Measurements from ENCODE around the gene GALNT12. TPM values are rescaled to one million over a fixed set of nuclear protein-coding genes. Genes with fewer than 3 reads are reported as not detected.

GALNT12 gene
- total RNA-seq, 1 experiment from 2014 or later = 31.2 TPM

GRCh38 chr9:98794802-98795201, 12.7 kb upstream of the GALNT12 start:
- H3K4me2 ChIP-seq (ENCODE audit: low read length) = peak overlapping the region; percentile 95
- H3K9me3 ChIP-seq (ENCODE audit: control insufficient read depth in 1 of 2, insufficient read depth in 1 of 2, low read depth in 1 of 2, low read length in 2 of 2) = peaks cover 0 to 8% of the 10 kb centered on the region in 2 experiments; a peak in 1 of 4 replicates
- ATAC-seq (no peak), DNase-seq (ENCODE audit: low read depth, low spot score) (no peak)
- peak overlapping the region; percentile 80 for H3K9ac ChIP-seq (ENCODE audit: low read length)
- ChIA-PET RAD21 (ENCODE audit: low non-redundant PET in 1 of 2, low total read pairs in 2 of 2, uncharacterized antibody in 2 of 2, unreplicated experiment in 2 of 2) (no interaction called here), POLR2A (no interaction called here), CTCF (interaction anchor here (1.4 kb wide), 1 partner anchor 20 kb away, joined by 7 read pairs; no protein-coding TSS in a partner anchor)
- BruUV-seq (replicated peaks) = no TSS peak
- H3K27me3 ChIP-seq (ENCODE audit: insufficient read depth, low read length) = no peaks in the 10 kb centered on the region
- H3K27ac ChIP-seq (ENCODE audit: low read depth, low read length) = no peak overlapping the region
- intact Hi-C loops (cut with micrococcal nuclease) = loop anchor here (5.0 kb wide), 1 partner anchor 478 kb away; no protein-coding TSS in a partner anchor
- H3K36me3 ChIP-seq (ENCODE audit: control insufficient read depth in 1 of 2, insufficient read depth in 2 of 2, low read length in 2 of 2) = peaks cover 3 to 10% of the 10 kb centered on the region in 2 experiments; a peak in 2 of 4 replicates
- H3K9me2 ChIP-seq (ENCODE audit: insufficient read depth) = no peaks in the 10 kb centered on the region
- H3K79me2 ChIP-seq (ENCODE audit: insufficient read depth, low read length) = peaks cover 58% of the 10 kb centered on the region
- H3K4me1 ChIP-seq (ENCODE audit: control insufficient read depth in 1 of 2, insufficient read depth in 2 of 2, low read length in 2 of 2) = peaks cover 15 to 49% of the 10 kb centered on the region in 2 experiments
- H4K20me1 ChIP-seq (ENCODE audit: insufficient read depth) = peaks cover 7% of the 10 kb centered on the region; the same call in 1 of the 2 replicates
- no peak for TF ChIP-seq JUND (IDR thresholded peaks at IDR 0.05)
- no peak for TF ChIP-seq ELF1 (IDR thresholded peaks at IDR 0.05; ENCODE audit: borderline replicate concordance, low read depth)
- TF ChIP-seq EZH2phosphoT487 (IDR thresholded peaks at IDR 0.05; ENCODE audit: borderline replicate concordance) = no peak
- TF ChIP-seq POLR2A (IDR thresholded peaks at IDR 0.05; ENCODE audit: borderline replicate concordance, extremely low read depth, insufficient read depth, insufficient read length) = no peak
- TF ChIP-seq TCF7L2 (IDR thresholded peaks at IDR 0.05; ENCODE audit: borderline replicate concordance, extremely low read depth, insufficient read depth, insufficient read length) = no peak
- no peak for TF ChIP-seq FOSL1 (IDR thresholded peaks at IDR 0.05; ENCODE audit: low read depth)
- TF ChIP-seq CBX3 (IDR thresholded peaks at IDR 0.05; ENCODE audit: low read depth) = no peak
- TF ChIP-seq EGR1 (IDR thresholded peaks at IDR 0.05; ENCODE audit: low read depth) = no peak
- no peak for TF ChIP-seq REST (IDR thresholded peaks at IDR 0.05; ENCODE audit: low read depth)
- TF ChIP-seq EZH2 (IDR thresholded peaks at IDR 0.05) = no peak
- no peak for TF ChIP-seq ZNF274 (IDR thresholded peaks at IDR 0.05; ENCODE audit: low read depth, low read length)
- TF ChIP-seq SRF (IDR thresholded peaks at IDR 0.05; ENCODE audit: low read depth) = no peak
- TF ChIP-seq, protein P1, sequence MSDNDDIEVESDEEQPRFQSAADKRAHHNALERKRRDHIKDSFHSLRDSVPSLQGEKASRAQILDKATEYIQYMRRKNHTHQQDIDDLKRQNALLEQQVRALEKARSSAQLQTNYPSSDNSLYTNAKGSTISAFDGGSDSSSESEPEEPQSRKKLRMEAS (IDR thresholded peaks at IDR 0.05) = no peak
- no peak for TF ChIP-seq ZBTB33 (IDR thresholded peaks at IDR 0.05; ENCODE audit: extremely low read depth, insufficient replicate concordance, low read length)
- no peak for TF ChIP-seq SIN3A (IDR thresholded peaks at IDR 0.05; ENCODE audit: low read depth)
- TF ChIP-seq CEBPB (IDR thresholded peaks at IDR 0.05; ENCODE audit: low read depth) = no peak
- no peak for TF ChIP-seq POLR2AphosphoS5 (IDR thresholded peaks at IDR 0.05; ENCODE audit: low read depth, low read length)
- TF ChIP-seq YY1 (IDR thresholded peaks at IDR 0.05; ENCODE audit: extremely low read depth, insufficient replicate concordance, low read depth, low read length) = no peak
- peak overlapping the region; percentile 73 to 82 for H3K4me3 ChIP-seq (replicated peaks in 1 of 2; ENCODE audit: low read depth in 1 of 2, low read length in 2 of 2)
- H2AFZ ChIP-seq (ENCODE audit: low read depth, low read length, poor library complexity, severe bottlenecking) = no peak overlapping the region
